Airway epithelial cell (primary cell): ENCODE results near the gene HYAL2. TPM values are rescaled to one million over a fixed set of nuclear protein-coding genes. Genes with fewer than 3 reads are reported as not detected.

Experiments
- total RNA-seq: library from RNA; depleted of rRNA; stranded (reverse); fragments of >200 nt; gene quantifications from 2 replicates; pipeline ENCODE4 v1.2.3, GENCODE V29; 2015

The HYAL2 gene, protein sequence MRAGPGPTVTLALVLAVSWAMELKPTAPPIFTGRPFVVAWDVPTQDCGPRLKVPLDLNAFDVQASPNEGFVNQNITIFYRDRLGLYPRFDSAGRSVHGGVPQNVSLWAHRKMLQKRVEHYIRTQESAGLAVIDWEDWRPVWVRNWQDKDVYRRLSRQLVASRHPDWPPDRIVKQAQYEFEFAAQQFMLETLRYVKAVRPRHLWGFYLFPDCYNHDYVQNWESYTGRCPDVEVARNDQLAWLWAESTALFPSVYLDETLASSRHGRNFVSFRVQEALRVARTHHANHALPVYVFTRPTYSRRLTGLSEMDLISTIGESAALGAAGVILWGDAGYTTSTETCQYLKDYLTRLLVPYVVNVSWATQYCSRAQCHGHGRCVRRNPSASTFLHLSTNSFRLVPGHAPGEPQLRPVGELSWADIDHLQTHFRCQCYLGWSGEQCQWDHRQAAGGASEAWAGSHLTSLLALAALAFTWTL
- 81.7 and 102 TPM in 2 replicates for total RNA-seq

DNA sequence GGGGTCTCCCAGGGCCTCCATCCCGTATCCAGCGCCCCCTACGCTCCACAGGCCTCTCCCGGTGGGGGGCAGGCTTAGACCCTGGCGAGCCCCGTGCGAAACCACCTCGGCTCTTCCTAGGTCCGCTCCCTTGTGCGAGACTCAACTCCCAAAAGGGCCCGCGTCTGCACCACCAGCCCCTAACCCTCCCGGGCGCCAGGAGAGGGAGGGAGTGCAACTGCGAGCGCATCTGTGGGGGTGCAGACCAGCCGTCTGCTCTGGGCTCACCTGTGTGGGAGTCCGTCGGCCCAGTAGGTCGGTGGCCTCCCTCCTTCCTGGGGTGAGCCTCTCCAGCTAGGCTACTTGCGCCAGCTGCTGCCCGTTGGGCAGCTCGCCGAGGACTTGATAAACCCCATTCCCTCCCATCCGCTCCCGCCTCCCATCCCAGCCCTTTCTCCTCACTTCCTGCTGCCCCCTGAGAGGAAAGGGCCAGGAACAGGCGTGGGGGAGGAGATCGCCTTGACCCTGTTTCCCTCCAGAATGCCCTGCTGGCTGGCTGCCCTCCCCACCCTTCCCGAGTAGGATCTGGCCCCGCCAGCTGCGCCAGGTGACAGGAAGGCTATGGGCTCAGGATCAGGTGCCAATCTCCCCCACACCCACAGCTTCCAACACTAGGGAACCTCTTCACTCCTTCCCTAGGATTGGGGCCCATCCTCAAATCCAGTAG lies at the start of gene HYAL2:
TSS of gene HYAL2 (minus strand) at position 360 of the 706 bp plus-strand sequence. CDS start 2,256 bp downstream, outside the sequence.

DNA sequence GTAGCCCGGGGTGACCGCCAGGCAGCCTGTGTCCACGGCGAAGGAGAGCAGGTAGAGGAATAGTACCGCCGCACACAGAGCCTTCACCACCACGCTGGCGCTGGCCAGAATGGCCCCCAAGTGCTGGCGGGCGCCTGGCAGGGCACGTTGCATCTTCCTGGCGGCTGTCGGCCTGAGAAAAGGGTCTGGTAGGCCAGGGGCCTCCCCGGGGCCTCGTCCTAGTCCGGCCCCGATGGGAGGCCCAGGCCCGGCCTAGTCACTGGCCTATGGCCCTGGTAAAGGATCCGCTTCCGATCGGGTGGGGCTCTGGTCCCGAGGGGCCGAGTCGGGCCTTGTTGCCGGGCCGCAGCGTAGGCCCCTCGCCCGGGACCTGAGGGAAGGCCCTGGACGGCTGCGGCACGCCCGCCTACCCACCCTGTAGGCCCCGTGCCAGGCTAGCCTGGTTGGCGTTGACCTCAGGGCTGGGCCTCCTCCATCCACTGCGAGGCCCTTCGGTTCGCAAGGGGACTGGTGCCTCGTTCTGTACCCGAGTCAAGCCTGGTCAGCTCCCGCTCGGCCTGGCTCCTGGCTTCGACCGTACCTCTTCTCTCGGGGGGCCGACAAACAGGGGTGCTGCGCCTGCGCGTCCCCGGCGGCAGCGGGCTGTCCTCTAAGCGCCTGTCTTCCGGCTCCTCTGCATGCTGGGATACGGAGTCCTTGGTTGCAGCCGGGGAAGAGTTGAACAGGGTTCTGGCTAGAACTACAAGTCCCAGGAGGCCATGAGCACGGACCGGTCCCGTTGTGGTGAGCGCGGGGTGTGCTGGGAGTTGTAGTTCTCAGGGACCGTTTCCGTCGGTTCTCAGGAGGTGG lies 36.6 kb upstream of the HYAL2 start, which contains the start of gene TMEM115:
TSS of gene TMEM115 (minus strand) at position 611 of the 849 bp plus-strand sequence. CDS start at position 153, 458 bp downstream.

DNA sequence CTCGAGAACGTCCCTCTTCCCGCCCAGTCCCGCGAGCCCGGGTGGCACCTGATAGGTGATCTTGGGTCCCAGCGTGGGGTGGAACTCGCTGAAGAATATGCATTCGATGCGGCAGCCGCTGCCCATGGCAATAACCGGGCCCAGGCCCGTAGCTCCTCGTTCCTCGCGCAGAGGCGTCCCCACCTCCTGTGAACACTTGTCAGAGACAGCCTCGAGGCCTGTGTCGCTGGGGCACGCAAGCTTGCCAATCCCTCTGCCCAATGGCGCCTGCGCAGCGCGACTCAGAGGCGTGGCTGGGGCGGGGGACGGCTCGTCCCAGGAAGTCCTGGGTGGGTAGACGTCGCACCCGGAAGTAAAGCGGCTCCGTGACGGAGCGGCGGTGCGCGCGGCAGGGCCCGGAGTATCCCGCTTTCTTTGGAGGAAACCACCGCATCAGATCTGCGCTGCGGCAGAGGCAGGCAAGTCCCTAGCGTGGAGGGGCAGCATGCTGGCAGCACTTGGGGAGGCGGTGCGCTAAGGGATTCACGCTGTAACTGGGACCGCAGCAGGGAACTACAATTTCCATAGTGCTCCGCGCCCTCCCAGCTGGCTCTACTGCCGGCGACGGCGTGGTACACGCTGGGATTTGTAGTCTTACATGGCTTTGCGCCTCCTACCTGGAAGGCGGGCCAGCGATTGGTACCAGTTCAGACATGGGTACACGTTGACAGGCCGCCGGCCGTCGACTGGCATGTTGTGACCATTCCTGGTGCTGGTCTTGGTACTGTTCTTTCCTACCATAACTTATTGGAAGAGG lies 28.2 kb upstream of the HYAL2 start, which contains the start of the genes CYB561D2 and NPRL2:
TSS of gene CYB561D2 (plus strand) at position 336 of the 796 bp plus-strand sequence. CDS start 572 bp downstream, outside the sequence.
TSS of gene NPRL2 (minus strand) at position 249 of the 796 bp plus-strand sequence. CDS start at position 126, 123 bp downstream.

DNA sequence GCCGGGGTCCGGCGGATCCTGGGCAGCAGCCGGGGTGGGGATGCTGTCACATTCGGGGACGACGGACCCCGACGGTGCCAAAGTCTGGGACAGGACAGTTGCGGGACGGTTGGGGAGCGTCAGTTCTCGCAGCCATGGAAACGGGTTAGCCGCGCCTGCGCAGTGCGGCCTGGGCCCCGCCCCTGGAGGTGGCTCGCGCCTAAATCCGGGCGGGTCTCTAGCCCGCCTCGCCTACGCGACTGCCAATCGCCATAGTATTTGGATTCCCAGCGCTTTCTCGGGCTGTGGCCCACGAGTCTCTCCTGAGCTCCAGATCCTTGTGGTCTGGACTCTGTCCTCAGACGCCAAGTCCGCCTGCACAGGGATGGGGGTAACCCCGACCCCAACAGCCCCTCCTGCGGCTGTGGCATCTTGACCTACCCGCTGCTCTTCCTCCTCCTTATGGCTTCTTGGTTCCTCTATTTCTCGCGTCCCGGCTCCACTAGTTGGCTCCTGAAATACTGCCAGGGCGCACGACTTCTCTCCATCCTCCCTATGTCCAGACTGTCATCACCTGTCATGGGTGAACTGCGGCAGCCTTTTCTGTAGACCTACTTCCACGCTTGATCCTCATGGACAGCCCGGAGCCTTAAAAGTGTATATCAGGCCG lies 23.2 kb upstream of the HYAL2 start, which contains the start of gene ZMYND10:
TSS of gene ZMYND10 (minus strand) at position 147 of the 649 bp plus-strand sequence. CDS start 153 bp downstream, outside the sequence.

DNA sequence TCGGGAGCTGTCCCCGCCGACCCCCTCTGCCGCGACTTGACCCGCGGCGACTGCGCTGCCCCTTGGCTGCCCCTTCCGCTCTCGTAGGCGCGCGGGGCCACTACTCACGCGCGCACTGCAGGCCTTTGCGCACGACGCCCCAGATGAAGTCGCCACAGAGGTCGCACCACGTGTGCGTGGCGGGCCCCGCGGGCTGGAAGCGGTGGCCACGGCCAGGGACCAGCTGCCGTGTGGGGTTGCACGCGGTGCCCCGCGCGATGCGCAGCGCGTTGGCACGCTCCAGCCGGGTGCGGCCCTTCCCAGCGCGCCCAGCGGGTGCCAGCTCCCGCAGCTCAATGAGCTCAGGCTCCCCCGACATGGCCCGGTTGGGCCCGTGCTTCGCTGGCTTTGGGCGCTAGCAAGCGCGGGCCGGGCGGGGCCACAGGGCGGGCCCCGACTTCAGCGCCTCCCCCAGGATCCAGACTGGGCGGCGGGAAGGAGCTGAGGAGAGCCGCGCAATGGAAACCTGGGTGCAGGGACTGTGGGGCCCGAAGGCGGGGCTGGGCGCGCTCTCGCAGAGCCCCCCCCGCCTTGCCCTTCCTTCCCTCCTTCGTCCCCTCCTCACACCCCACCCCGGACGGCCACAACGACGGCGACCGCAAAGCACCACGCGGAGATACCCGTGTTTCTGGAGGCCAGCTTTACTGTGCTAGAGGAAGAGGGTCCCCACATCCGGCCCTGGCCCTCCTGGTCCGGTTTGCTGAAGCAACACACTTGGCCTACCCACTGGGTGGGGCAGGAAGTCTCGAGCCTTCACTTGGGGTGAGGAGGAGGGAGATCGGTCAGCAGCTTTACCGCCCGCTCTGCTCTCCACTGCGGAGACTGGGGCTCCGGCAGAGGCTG lies 18.1 kb upstream of the HYAL2 start, which contains the start of gene RASSF1:
TSS of gene RASSF1 (minus strand) at position 389 of the 882 bp plus-strand sequence. CDS start at position 358, 31 bp downstream.

DNA sequence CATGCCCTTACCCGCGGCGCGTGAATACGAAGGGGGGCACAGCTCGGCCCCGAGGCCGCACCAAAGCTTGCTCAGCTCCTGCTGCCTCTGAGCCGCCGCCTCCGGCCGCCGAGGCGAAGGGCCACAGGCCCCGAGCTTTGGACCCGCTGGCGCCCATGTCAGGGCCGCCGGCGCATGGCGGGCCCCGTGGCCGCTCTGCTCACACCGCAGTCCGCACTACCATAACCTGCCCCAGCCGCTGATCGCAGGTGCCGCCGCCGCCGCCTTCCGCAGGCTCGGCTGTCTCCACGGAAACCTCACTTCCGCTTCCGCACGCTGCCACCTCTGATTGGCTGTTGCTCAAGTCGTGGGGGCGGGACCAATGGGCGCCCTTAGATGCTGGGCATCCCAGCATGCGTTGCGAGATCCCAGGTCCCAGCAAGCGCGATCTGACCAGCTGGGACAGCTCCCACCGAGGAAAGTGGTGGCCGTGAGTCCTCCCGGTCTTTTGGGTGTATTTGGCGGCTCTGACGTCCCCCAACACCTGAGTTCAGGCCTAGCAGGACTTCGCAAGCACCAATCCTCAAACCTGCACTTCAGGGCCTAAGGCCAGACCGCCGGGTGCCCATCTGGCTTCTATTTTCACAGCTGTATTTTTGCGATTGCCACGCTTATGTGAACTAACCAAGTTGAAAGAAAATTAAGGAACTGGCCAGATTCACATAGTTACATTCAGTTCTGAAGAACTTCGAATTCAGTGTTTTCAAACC lies 5.6 kb upstream of the HYAL2 start, which contains the start of gene TUSC2:
TSS of gene TUSC2 (minus strand) at position 281 of the 749 bp plus-strand sequence. CDS start at position 157, 124 bp downstream.

DNA sequence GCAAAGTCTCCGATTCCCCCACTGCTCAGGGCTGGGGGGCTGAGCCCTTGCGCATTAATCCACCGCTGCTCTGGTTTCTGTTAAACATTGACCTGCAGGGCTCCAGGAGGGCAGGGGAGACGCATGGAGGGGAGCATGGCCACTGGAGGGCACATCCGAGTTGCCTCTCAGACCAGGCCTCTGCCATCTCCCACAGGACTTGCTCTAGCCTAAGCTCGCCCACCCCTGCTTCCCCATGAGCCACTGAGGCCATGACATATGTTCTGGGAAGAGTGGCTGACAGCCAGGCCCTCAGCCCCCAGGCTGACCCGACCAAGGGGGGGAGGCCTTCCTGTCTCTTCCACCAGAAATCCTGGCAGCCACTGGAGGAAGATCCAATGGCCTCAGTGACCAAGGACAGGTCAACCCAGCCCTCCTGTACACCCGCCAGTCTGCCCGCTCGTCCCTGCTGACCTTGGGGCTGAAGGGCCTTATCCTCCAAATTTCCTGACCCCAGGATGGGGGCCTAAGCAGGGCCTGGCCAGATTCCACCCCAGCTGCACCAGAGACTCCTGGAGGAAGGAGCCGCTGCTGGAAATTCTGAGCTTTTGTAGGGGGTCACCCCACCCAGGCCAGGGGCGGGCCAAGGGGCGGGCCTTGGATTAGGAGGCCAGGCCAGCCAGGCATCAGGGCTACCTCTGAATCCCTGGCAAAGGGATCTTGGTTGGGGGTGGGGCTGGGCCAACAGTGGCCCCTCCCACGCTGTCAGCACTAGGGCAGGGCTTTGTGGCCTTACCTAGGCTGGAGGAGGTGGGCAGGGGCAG lies 19.3 kb downstream of the HYAL2 start, which contains the start of gene HYAL1:
TSS of gene HYAL1 (minus strand) at position 562 of the 803 bp plus-strand sequence. CDS start 618 bp downstream, outside the sequence.

DNA sequence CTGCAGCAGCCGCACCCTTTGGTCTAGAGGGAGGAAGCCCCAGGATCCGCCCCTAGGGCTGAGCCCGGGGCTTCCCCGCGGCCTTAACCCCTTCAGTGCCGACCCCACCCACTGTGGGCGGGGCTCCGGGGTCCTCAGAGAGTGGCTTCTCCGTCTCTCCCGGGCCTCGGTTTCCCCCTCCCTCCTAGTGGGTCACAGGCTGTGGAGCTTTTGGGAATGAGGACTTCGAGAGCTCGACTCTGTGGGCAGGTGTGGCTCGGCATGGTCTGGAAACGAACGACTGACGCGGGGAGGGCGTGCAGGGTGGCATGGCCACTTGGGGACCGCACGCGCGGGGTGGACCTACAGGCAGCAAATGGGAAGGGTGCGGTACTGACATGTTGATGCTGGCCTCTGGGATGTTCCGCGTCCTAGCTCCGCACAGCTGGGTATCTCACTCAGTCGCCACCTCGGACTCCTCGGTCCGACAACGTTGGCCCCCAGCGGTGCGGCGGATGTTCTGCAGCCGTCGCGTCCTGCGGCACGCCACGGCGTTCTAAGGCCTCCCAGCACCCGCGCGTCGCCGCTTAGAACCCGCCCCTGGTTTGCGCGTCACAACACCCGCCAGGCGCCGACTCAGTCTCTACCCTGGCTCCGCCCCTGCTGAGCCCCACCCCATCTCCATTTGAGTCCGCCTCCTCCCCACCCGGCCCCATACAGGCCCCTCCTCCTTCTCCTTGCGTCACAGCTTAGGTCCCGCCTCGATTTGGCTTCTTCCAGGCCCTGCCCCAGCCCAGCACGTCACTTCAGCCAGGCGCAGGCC lies 23.5 kb downstream of the HYAL2 start, which contains the start of the genes HYAL3 and NAA80:
TSS of gene HYAL3 (minus strand) at position 570 of the 802 bp plus-strand sequence. CDS start 3,803 bp downstream, outside the sequence.
TSS of gene NAA80 (minus strand) at position 570 of the 802 bp plus-strand sequence. CDS start 1,942 bp downstream, outside the sequence.

DNA sequence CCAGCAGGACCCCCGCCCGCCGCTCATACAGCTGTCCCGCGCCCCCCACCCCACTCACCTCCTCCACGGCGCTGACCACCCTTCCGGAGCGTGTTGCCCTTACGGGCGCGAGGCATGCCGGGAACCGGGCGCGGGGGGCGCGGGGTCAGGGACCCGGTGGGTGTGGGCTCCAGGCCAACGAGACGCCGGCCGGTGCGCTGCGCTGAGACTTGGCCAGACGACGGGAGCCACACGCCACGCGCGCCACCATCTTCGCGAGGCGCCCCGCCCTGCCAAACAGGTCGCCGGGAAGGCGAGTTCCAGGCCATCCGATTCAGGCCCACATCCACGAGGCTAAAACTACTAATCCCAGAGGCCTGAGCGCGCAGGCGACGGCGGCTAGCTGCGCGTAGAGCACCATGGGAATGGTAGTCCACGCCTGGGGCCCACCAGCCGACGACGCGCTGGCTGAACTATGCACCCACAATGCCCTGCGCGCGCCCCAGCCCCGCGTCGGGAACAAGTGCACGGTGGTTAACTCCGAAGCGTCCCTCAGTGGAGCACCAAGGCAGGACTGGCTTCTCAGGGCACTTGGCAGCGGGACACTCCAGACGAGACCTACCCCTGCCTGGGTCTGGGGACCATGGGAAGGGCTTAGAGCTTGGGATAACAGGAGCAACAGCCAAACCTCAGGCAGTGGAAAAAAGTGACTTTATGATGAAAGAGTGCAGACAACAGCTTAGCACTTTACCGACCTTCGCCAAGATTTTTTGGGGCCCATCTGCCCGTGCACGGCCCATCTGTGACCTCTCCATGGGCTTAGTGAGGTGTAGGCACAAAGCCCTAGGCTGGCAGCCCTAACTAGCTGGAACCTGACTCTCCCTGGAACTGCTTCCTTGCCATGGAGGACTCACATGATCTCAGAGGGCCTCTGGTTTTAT lies 30.1 kb downstream of the HYAL2 start, which contains the start of gene IFRD2:
TSS of gene IFRD2 (minus strand) at position 271 of the 920 bp plus-strand sequence. CDS start at position 116, 155 bp downstream.

DNA sequence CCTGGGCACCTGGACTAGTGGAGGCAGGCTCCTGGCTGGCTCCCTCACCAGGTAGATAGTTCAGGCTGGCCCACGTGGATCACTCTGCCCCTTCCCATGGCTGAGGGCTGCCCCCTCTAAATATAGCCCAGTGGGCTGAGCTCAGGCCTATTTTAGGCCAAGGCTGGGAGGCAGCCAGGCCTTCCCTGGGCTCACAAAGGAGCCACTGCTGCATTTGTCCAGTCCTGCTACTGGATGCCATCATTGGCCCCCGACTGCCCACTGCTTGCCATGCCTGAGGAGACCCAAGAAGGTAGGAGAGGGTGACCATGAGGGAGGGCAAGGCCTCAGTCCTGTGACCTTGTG lies 43.7 kb downstream of the HYAL2 start, which contains the start of gene LSMEM2:
TSS of gene LSMEM2 (plus strand) at position 208 of the 345 bp plus-strand sequence. CDS start at position 235, 27 bp downstream.

DNA sequence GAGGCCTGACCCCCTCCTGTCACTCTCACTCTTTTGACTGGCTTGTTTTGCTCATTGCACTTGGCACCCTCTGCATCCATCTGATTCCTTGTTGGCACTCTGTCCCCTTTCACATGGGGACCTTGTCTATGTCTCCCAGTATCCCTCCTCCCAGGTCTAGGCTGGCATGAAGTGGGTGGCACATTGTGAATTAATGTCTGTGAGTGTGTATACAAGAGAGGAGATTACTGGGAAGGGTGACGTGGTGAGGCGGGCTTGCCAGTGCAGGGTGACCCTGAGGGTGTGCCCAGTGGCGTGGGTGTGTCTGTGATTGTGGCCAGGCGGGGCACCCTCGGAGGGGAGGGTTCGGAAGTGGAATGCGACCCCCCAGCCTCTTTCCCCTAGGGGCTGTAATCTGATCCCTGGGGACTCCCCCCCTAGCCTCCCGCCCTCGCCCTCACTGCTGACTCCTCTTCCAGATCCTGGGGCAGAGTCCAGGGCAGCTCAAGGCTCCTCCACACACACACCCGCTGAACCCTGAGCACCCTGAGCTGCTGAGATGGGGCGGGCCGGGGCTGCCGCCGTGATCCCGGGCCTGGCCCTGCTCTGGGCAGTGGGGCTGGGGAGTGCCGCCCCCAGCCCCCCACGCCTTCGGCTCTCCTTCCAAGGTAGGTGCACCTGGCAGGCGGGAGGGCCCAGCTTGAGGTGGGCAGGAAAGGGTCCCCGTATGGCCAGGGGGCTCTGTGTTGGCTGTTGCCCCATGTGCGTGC lies 53.7 kb downstream of the HYAL2 start, which contains the start of gene SEMA3B:
TSS of gene SEMA3B (plus strand) at position 445 of the 749 bp plus-strand sequence. CDS start at position 539, 94 bp downstream.

